ENCODE measurements around the gene FANCC.

The FANCC gene

DNA sequence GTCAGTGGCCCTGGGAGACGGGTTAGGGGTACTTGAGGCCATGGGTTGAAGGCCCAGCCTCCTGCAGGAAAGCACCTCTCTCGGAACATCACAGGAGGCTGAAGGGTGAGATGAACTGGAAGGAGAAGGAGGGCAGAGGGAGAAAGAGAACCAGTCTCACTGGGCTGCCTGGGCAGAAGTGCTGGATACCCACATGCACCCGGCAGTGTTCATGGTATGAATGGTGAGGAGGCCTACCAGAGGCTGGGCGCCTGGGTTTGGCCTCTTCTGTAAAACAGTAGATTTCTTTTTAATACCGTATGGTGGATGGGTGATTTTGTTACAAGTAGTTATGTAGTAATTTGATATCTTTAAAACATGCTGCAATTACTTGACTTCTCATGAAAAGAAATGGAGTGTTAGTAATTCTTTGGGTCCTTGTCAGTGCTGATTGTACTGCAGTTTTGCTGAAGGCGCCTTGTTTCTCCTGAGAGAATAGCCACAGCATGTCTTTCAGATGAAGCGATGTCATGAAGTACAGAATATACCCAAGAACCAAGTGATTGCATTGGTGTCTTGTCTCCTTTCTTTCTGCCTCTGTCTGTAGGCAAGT is 258.6 kb downstream of the FANCC start:
- DNase-seq = no peak

DNA sequence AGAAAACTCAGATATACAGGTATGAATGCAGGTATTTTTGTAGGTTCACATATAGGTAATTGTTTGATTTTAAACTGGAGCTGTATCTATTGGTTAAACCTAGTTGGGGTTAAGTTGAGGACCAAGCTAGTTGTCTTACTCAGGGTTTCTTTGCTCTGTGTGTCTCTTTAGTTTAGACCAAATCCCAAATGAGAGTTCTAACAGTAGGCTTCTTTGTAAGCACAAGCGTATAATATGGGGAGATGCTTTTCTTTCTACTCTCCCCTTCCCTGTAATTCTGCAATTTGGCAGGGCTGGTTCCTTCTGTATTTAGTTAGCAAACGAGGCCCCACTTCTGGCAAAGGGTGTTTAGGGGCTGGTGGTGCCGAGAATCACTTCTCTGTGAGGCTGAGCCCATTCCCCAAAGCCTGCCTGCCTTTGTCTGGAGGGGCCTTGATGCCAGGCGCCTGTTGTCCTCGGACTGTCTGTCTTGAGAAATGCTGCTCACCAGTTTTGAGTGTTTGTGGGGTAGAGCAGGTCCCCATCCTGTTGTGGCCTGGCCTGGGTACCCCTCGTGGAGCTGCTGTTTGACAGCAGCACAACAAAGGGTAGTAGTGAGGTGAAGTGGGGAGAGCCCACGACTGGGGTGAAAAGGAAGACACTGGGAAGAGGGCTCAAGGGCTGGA is 259.3 kb downstream of the FANCC start:
- DNase-seq = no peak

DNA sequence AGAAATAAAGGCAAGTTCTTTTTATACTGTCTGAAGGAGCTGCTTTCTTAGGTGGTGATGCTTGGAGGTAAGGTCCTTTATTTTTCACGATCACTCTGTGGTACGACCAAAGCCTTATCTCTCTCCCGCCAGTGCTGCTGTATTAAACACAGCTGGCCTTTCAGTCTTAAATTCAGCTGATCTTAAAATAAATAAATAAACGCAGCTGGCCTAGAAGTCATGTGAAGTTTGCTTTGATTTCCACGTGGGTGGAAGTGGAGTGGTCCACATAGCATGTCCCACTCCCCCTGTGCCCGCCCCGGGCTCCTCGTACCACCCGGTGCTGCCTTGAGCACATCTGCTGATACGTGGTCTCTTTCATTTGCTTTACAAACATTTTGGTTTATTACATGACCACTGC is 260.4 kb downstream of the FANCC start:
- DNase-seq = no peak

DNA sequence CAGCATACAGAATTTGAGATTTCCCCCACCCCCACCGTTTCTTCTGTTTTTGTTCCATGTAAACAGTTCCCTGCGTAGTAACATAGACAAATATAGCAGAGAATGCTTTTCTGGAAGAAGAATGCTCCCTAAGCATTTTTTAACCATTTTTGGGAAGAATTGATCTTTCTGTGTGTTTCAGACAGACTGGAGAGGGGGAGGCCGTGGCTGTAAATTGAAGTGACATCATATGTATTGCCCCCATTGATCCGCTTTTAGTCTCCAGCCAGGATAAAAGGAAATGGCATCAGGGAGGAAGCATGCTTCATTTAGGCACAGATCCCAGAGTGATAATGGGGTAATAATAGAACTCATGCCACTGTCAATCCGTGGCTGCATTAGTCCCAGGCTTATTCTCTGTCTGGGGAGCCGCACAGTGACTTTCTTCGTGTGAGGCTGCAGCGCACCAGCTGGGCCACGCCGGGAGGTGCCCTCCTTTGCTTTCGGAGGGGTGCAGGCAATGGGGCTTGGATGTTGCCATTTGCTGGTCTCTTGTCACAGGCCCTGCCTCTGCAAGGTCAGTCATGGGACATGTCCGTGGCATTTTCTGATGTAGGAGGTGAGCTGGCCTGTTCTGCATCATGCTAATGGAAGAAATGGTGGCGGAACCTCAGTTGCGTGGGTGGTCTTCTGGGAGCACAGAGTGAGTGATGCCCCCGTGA is 261.5 kb downstream of the FANCC start:
- DNase-seq = no peak

DNA sequence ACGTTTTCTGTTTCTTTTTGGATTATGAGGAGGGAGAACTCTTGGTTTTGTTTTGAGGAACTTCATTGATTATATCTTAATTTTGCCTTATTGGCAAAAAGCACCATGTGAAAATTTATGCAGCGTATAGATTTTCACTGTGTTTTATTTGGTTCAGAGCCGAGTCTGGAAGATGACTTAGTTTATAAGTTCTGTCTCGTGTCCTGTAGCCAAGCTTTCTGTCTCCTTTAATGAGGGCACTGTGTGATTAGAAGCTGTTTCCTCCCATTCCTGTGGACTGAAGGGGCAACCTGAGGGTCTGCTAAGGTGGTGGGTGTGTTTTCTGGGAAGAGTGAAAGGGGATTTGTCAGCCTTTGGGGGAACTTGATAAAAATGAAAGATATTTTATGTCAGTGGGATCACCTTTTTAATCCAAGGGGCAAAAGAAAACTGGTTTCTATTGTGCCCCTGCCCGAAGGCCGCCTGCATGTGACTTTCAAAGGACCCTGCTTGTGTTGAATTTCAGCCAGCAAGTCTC is 262.1 kb downstream of the FANCC start:
- DNase-seq = no peak

DNA sequence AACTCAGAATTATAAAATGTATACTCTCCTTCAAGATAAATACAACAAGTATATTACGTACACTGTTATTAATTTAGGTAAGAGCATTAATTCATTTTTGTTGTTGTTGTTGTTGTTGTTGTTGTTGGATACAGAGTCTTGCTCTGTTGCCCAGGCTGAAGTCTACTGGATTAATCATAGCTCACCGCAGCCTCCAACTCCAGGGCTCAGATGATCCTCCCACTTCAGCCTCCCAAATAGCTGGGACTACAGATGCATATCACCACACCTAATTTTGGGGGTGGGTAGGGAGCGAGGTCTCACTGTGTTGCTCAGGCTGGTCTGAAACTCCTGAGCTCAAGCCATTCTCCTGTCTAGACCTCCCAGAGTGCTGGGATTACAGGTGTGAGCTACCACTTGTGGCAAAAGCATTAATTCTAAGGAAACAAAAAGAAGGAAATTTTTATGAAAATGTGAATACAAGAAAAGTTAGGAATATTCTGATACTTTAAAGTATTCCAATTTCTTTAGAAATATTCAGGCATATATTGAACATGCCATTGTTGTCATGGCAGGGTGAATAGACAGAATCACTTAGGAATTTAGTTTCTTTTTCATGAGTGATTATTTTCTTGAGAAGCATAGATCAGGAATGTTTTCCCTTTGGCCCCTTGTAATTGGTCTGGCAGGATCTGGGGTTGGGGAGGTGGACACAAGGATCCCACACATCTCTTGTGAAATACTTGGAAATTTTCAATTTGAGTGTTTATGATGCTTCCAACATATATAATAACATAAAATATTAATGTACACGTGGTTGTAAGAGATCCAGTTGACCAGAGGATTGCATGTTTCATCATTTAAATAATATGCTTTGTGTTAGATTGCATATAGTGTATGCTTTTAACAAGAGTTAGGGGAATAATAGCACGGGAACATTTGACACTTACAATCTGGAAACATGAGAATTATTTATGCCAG is 263.6 kb downstream of the FANCC start:
- no peak for DNase-seq

DNA sequence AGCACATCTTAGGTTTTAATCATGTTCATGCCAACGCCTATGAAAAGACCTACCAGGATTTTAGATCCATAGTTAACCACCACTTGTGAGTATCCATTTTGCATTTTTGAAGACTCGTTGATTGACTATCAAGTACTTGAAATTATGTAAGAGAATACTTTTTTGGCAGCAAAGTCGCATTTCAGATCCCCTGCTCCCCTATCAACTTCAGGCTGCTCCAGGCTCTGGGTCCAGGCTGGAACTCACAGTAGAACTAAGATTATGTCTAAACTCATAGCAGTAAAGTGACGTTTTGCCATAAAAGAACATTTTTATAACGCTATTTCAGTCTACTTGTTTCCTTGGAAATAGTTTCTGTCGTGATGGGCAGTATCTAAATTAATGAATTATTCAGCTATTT is 267.7 kb downstream of the FANCC start:
- no peak for DNase-seq
